Activated naive CD8-positive, alpha-beta T cell treated with anti-CD3 and anti-CD28 coated beads for 36 hours (primary cell): ENCODE data around the gene ACSF3. TPM values are rescaled to one million over a fixed set of nuclear protein-coding genes. Genes with fewer than 3 reads are reported as not detected.

Experiments
- DNase-seq: peaks from one replicate; pipeline ENCODE4 v3.0.0; 2021
- H3K27ac Mint-ChIP-seq: one replicate; pipeline ENCODE4 v1.8.0; 2022; ENCODE audit warnings: mild to moderate bottlenecking, moderate library complexity, mixed read lengths
- H3K27me3 Mint-ChIP-seq: one replicate; pipeline ENCODE4 v1.8.0; 2022; ENCODE audit warnings: mild to moderate bottlenecking, mixed read lengths
- H3K36me3 Mint-ChIP-seq: one replicate; pipeline ENCODE4 v1.8.0; 2021; ENCODE audit warnings: mild to moderate bottlenecking, mixed read lengths
- H3K4me1 Mint-ChIP-seq: one replicate; pipeline ENCODE4 v1.8.0; 2021; ENCODE audit warnings: mixed read lengths
- H3K4me3 Mint-ChIP-seq: one replicate; pipeline ENCODE4 v1.8.0; 2022; ENCODE audit warnings: mild to moderate bottlenecking, moderate library complexity, mixed read lengths
- H3K9me3 Mint-ChIP-seq: one replicate; pipeline ENCODE4 v1.8.0; 2022; ENCODE audit warnings: mixed read lengths
- total RNA-seq, 2 experiments: library from RNA; stranded (reverse); gene quantifications; one replicate each; pipeline ENCODE4 v1.2.3, GENCODE V29; 2021

ACSF3 gene
- total RNA-seq, 2 experiments from 2014 or later: 32.1 to 38.4 TPM

- Mint-ChIP-seq H3K4me3 (no peak overlapping the region), H3K9me3 (peaks cover 2% of the 10 kb centered on the region), H3K27me3 (no peaks in the 10 kb centered on the region), H3K36me3 (peaks cover 35% of the 10 kb centered on the region), H3K27ac (no peak overlapping the region), H3K4me1 (peaks cover 13% of the 10 kb centered on the region)
- no peak for DNase-seq
Measured at GRCh38 chr16:89129378-89129777, 35.7 kb downstream of the ACSF3 start.

- Mint-ChIP-seq H3K4me3 (no peak overlapping the region), H3K9me3 (peaks cover 2% of the 10 kb centered on the region), H3K27ac (no peak overlapping the region), H3K4me1 (peaks cover 13% of the 10 kb centered on the region), H3K36me3 (peaks cover 38% of the 10 kb centered on the region), H3K27me3 (no peaks in the 10 kb centered on the region)
- no peak for DNase-seq
Measured at GRCh38 chr16:89130448-89130847, 36.8 kb downstream of the ACSF3 start.

- no peak for DNase-seq
- Mint-ChIP-seq H3K9me3 (peaks cover 2% of the 10 kb centered on the region), H3K36me3 (peaks cover 31% of the 10 kb centered on the region)
Measured at GRCh38 chr16:89131783-89132182, 38.1 kb downstream of the ACSF3 start.

GRCh38 chr16:89132194-89133005, 38.7 kb downstream of the ACSF3 start:
- Mint-ChIP-seq H3K4me1 (peaks cover 13% of the 10 kb centered on the region), H3K27me3 (no peaks in the 10 kb centered on the region), H3K4me3 (no peak overlapping the region), H3K9me3 (peaks cover 2% of the 10 kb centered on the region), H3K36me3 (peaks cover 31% of the 10 kb centered on the region), H3K27ac (no peak overlapping the region)
- DNase-seq: no peak

More at GRCh38 chr16:89131783-89132182, 38.1 kb downstream of the ACSF3 start:
- Mint-ChIP-seq H3K27me3 (no peaks in the 10 kb centered on the region), H3K27ac (no peak overlapping the region), H3K4me3 (no peak overlapping the region), H3K4me1 (peaks cover 13% of the 10 kb centered on the region)

- Mint-ChIP-seq H3K36me3 (peaks cover 31% of the 10 kb centered on the region), H3K4me3 (no peak overlapping the region)
Measured at GRCh38 chr16:89133457-89134127, 39.9 kb downstream of the ACSF3 start.

GRCh38 chr16:89134269-89134668, 40.6 kb downstream of the ACSF3 start:
- Mint-ChIP-seq H3K9me3 (peaks cover 2% of the 10 kb centered on the region), H3K27ac (no peak overlapping the region), H3K27me3 (no peaks in the 10 kb centered on the region), H3K36me3 (peaks cover 26% of the 10 kb centered on the region), H3K4me1 (peaks cover 2% of the 10 kb centered on the region), H3K4me3 (no peak overlapping the region)
- no peak for DNase-seq

More at GRCh38 chr16:89133457-89134127, 39.9 kb downstream of the ACSF3 start:
- no peak for DNase-seq
- Mint-ChIP-seq H3K27ac (no peak overlapping the region), H3K27me3 (no peaks in the 10 kb centered on the region), H3K9me3 (peaks cover 2% of the 10 kb centered on the region), H3K4me1 (peaks cover 7% of the 10 kb centered on the region)

GRCh38 chr16:89135166-89135565, 41.5 kb downstream of the ACSF3 start:
- H3K4me1 Mint-ChIP-seq: peaks cover 2% of the 10 kb centered on the region
- H3K9me3 Mint-ChIP-seq: no peaks in the 10 kb centered on the region
- no peaks in the 10 kb centered on the region for H3K27me3 Mint-ChIP-seq
- H3K4me3 Mint-ChIP-seq: no peak overlapping the region
- H3K27ac Mint-ChIP-seq: no peak overlapping the region
- no peak for DNase-seq
- H3K36me3 Mint-ChIP-seq: peaks cover 18% of the 10 kb centered on the region

- no peak overlapping the region for H3K27ac Mint-ChIP-seq
- no peak for DNase-seq
- no peaks in the 10 kb centered on the region for H3K9me3 Mint-ChIP-seq
- no peak overlapping the region for H3K4me3 Mint-ChIP-seq
- peaks cover 2% of the 10 kb centered on the region for H3K4me1 Mint-ChIP-seq
- no peaks in the 10 kb centered on the region for H3K27me3 Mint-ChIP-seq
- H3K36me3 Mint-ChIP-seq: peaks cover 14% of the 10 kb centered on the region
Measured at GRCh38 chr16:89135971-89136765, 42.5 kb downstream of the ACSF3 start.

- H3K27me3 Mint-ChIP-seq: no peaks in the 10 kb centered on the region
- no peak for DNase-seq
- no peaks in the 10 kb centered on the region for H3K9me3 Mint-ChIP-seq
- H3K36me3 Mint-ChIP-seq: peaks cover 10% of the 10 kb centered on the region
- no peaks in the 10 kb centered on the region for H3K4me1 Mint-ChIP-seq
- H3K4me3 Mint-ChIP-seq: no peak overlapping the region
- H3K27ac Mint-ChIP-seq: no peak overlapping the region
Measured at GRCh38 chr16:89136931-89137330, 43.3 kb downstream of the ACSF3 start.

- DNase-seq: no peak
- peaks cover 10% of the 10 kb centered on the region for H3K36me3 Mint-ChIP-seq
- no peaks in the 10 kb centered on the region for H3K4me1 Mint-ChIP-seq
- H3K27me3 Mint-ChIP-seq: no peaks in the 10 kb centered on the region
- no peak overlapping the region for H3K27ac Mint-ChIP-seq
- no peak overlapping the region for H3K4me3 Mint-ChIP-seq
- H3K9me3 Mint-ChIP-seq: no peaks in the 10 kb centered on the region
Measured at GRCh38 chr16:89137666-89138512, 44.2 kb downstream of the ACSF3 start.

GRCh38 chr16:89138513-89138795, 44.8 kb downstream of the ACSF3 start:
- Mint-ChIP-seq H3K4me1 (no peaks in the 10 kb centered on the region), H3K36me3 (peaks cover 10% of the 10 kb centered on the region), H3K27ac (no peak overlapping the region), H3K9me3 (no peaks in the 10 kb centered on the region), H3K4me3 (no peak overlapping the region), H3K27me3 (no peaks in the 10 kb centered on the region)
- DNase-seq: no peak

- Mint-ChIP-seq H3K4me1 (no peaks in the 10 kb centered on the region), H3K27me3 (no peaks in the 10 kb centered on the region), H3K36me3 (peaks cover 7% of the 10 kb centered on the region), H3K27ac (no peak overlapping the region), H3K4me3 (no peak overlapping the region), H3K9me3 (no peaks in the 10 kb centered on the region)
- no peak for DNase-seq
Measured at GRCh38 chr16:89138843-89139520, 45.3 kb downstream of the ACSF3 start.

GRCh38 chr16:89139907-89140361, 46.3 kb downstream of the ACSF3 start:
- DNase-seq: no peak
- peaks cover 2% of the 10 kb centered on the region for H3K36me3 Mint-ChIP-seq
- no peaks in the 10 kb centered on the region for H3K27me3 Mint-ChIP-seq
- no peaks in the 10 kb centered on the region for H3K9me3 Mint-ChIP-seq
- no peak overlapping the region for H3K4me3 Mint-ChIP-seq
- H3K4me1 Mint-ChIP-seq: no peaks in the 10 kb centered on the region
- H3K27ac Mint-ChIP-seq: no peak overlapping the region

- no peak overlapping the region for H3K4me3 Mint-ChIP-seq
- H3K9me3 Mint-ChIP-seq: no peaks in the 10 kb centered on the region
- no peak for DNase-seq
- no peak overlapping the region for H3K27ac Mint-ChIP-seq
- no peaks in the 10 kb centered on the region for H3K4me1 Mint-ChIP-seq
- no peaks in the 10 kb centered on the region for H3K27me3 Mint-ChIP-seq
- H3K36me3 Mint-ChIP-seq: peaks cover 2% of the 10 kb centered on the region
Measured at GRCh38 chr16:89140401-89140800, 46.7 kb downstream of the ACSF3 start.
